Globus pallidus (tissue), 1 donor: ENCODE measurements around the gene CTNNA2.

Experiments
- DNase-seq: peaks from one replicate; pipeline ENCODE4 v3.0.0-alpha.2; 2015; ENCODE audit warnings: low spot score

CTNNA2 gene

GRCh38 chr2:79935046-79935732 is 422.3 kb downstream of the CTNNA2 start:
- no peak for DNase-seq

GRCh38 chr2:79935771-79936657 is 423.2 kb downstream of the CTNNA2 start:
- peak; percentile 84 for DNase-seq

GRCh38 chr2:79936715-79937114 is 423.9 kb downstream of the CTNNA2 start:
- DNase-seq = no peak

GRCh38 chr2:79938648-79939047 is 425.8 kb downstream of the CTNNA2 start:
- DNase-seq = no peak

GRCh38 chr2:79940364-79940763 is 427.5 kb downstream of the CTNNA2 start:
- DNase-seq = no peak

GRCh38 chr2:79941179-79941578 is 428.3 kb downstream of the CTNNA2 start:
- DNase-seq = no peak

- DNase-seq = no peak
These were observed 431.4 kb downstream of the CTNNA2 start for GRCh38 chr2:79944205-79944604.

- DNase-seq = no peak
These were observed 433.0 kb downstream of the CTNNA2 start for GRCh38 chr2:79945653-79946445.

- DNase-seq = no peak
These were observed 434.9 kb downstream of the CTNNA2 start for GRCh38 chr2:79947751-79948150.

- no peak for DNase-seq
These were observed 437.7 kb downstream of the CTNNA2 start for GRCh38 chr2:79950526-79950925.

- no peak for DNase-seq
These were observed 439.8 kb downstream of the CTNNA2 start for GRCh38 chr2:79952616-79953015.

- no peak for DNase-seq
These were observed 447.2 kb downstream of the CTNNA2 start for GRCh38 chr2:79960035-79960434.

GRCh38 chr2:79960519-79960918 is 447.7 kb downstream of the CTNNA2 start:
- DNase-seq = no peak

- DNase-seq = no peak
These were observed 452.1 kb downstream of the CTNNA2 start for GRCh38 chr2:79964966-79965365.

- no peak for DNase-seq
These were observed 453.5 kb downstream of the CTNNA2 start for GRCh38 chr2:79966369-79966768.

GRCh38 chr2:79966882-79967281 is 454.0 kb downstream of the CTNNA2 start:
- no peak for DNase-seq

GRCh38 chr2:79971807-79972206 is 459.0 kb downstream of the CTNNA2 start:
- no peak for DNase-seq

- DNase-seq = no peak
These were observed 459.8 kb downstream of the CTNNA2 start for GRCh38 chr2:79972661-79973060.

GRCh38 chr2:79975791-79976565 is 463.1 kb downstream of the CTNNA2 start:
- no peak for DNase-seq

GRCh38 chr2:79977792-79978191 is 464.9 kb downstream of the CTNNA2 start:
- DNase-seq = no peak

- DNase-seq = peak; percentile 29
These were observed 467.3 kb downstream of the CTNNA2 start for GRCh38 chr2:79980116-79980515.

GRCh38 chr2:79980816-79981215 is 468.0 kb downstream of the CTNNA2 start:
- peak; percentile 83 for DNase-seq
